GM04504 (cell line): ENCODE measurements around the gene GPR12.
A peak's percentile ranks its signal among the peaks of the same experiment; 100 is the strongest.
"Not testable (repeated sequence)": the region's sequence is repeated elsewhere in the genome, so short reads cannot be mapped to it uniquely, and the experiment has no call there.

Source experiments
- DNase-seq: peaks from one replicate; pipeline ENCODE4 v3.0.0-alpha.2; 2012; ENCODE audit warnings: low read depth

Gene GPR12

DNA sequence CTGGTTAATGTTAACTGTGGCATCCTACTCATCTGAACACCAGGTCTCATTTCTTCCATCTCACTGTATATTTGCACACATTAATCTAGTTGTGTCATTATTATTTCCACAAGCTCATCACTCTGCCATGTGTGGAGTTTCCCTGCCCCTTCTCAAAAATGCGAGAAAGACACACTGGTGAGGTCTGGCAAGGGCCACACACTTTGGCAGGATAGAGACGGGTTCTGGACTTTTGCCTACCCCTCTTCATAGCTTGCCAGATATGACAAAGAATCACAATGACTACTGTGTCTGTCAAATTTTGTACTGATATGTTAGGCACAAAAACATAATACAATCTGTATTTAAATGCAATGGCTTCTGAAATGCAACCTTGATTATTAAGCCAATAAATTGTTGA, 12.9 kb downstream of the GPR12 start:
- DNase-seq, result no peak

GRCh38 chr13:26743971-26744370, 16.6 kb downstream of the GPR12 start:
- DNase-seq, result no peak

GRCh38 chr13:26742691-26743358, 17.8 kb downstream of the GPR12 start:
- DNase-seq, result no peak

DNA sequence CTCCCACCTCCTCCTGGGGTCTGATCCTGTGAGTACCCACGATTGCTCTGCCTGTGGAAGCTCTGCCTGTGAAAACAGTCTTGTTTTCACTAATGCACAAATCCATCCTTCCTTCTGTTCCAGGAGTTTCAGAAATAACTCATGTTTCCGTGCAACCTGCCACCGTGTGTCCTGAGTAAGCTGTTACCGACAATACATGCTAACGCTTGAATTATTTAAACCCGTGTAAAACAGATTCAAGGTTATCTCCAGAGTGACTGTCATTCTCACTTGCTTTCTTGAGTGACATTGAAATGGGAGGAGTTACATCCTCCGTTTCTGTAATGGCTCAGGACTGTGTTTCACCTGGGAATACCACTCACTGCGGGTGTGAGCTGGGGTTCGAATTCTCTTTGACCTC, 24.9 kb downstream of the GPR12 start:
- DNase-seq, result no peak

DNA sequence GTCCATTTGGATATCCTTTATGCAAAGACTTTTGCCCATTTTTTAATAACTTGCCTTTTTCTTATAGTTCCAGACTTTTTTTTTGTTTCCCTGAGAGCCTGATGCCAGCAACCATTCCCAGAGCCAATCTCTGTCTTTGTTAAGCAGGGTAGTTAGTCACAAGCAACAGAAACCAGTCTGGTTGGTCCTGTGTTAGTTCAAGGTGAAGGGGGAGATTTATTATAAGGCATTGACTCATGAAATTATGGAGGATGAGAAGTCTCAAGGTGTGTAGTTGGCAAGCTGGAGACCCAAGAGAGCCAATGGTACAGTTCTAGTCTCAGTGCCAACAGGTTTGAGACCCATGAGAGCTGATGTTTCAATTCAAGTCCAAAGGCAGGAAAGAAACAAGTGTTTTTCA, 33.0 kb downstream of the GPR12 start:
- no peak for DNase-seq

GRCh38 chr13:26727122-26727521, 33.5 kb downstream of the GPR12 start:
- DNase-seq, result no peak

- DNase-seq, result no peak
These were observed 33.9 kb downstream of the GPR12 start for GRCh38 chr13:26726684-26727083.

GRCh38 chr13:26723620-26724019, 37.0 kb downstream of the GPR12 start:
- DNase-seq, result not testable (repeated sequence)

DNA sequence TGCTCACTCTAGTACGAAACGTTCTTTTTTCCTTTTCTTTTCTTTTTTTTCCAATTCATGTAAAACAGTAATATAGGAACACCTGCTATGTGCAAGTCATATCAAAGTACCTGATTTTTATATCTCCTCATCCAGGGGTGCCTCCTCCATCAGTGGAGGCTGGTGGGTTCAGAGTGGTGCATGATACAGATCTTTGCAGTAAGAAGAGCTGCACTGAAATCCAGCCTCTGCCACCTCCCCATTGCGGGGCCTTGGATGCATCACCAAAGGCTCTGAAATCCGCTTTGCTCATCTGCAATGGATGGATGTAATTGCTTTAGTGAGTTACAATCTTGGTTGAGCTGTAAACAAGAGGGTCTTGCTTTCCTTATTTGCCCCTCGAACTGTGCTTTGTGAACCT, 38.3 kb downstream of the GPR12 start:
- no peak for DNase-seq

DNA sequence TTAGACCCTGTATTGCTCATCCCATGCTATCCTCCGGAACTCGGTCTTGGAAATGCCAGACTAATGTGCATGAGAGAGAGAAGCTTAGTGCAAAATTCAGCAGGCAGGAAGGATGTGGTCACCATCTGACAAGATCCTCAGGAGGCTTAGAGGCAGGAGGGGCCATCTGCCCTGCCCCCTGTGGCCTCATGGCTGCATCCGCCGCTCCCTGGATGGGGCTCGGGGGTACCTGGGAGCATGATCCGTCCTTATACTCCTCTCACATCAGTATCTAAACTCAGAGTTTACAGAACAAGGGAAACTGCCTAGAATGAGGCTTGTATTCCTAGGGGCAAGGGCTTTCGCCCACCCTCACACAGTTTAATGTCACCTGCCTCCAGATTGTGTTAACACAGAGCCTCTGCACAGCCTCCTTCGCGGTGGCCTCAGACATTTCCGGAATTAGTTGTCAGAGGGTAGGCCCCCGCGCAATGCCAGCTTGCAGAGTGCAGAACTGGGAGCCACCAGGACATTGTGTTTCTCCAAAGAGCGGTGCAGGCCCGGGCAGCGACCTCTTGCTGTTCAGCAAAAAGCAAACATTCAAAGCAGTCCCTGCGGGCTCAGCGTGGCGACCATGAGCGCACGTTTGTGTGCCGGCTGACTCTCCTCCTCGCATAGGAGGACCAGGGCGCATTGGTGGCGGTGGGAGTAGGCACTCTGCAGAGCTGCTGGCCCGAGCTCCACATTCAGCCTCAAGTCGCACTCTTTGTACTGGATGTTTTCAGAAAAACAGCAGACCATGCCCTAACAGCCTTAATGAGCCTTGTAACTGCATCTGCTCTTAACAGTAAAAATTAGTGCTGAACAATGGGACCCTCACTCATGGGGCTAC, 39.1 kb downstream of the GPR12 start:
- no peak for DNase-seq

GRCh38 chr13:26719356-26719945, 41.1 kb downstream of the GPR12 start:
- DNase-seq, result no peak

GRCh38 chr13:26718872-26719271, 41.7 kb downstream of the GPR12 start:
- DNase-seq, result no peak

- no peak for DNase-seq
These were observed 42.4 kb downstream of the GPR12 start for GRCh38 chr13:26718146-26718545.

DNA sequence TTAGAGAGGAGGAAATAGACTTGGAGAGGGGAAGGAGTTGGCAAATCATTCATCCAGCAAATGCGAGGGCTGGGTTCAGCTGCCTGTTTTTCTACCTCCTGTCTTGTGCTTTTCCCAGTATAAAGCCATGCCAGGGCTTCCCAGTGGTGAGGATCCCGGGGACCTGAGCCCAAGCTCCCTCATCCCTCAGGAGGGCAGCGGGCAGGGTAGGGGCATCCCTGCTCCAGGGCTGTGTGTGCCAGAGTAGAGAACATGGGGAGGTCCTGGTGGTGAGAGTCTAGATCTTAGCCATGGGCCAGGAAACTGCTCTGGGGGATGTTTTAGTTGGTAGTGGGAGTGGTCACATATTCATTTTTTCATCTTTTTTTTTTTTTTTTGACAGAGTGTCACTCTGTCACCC, 43.6 kb downstream of the GPR12 start:
- DNase-seq, result no peak

GRCh38 chr13:26713341-26713740, 47.2 kb downstream of the GPR12 start:
- no peak for DNase-seq

- DNase-seq, result no peak
These were observed 49.4 kb downstream of the GPR12 start for GRCh38 chr13:26711211-26711610.

GRCh38 chr13:26710166-26710565, 50.4 kb downstream of the GPR12 start:
- no peak for DNase-seq

DNA sequence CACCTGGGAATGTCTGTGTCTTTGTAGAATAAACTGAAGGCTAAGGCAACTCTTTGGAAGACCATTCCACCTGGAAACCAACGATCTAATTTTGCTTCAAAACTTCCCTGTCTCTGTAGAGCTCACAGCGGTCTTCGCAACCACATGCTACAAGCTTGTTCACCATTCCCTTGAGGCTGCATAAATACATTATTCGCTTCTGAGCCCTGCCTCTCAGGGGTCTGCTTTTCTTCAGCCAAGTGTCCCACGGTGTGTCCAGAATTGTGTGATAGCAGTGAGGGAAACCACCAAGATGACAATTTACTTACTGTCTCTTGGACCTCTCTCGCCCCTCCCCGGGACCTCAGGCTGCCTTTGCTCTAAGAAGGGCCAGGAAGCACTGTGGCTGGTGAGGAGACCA, 51.1 kb downstream of the GPR12 start:
- DNase-seq, result no peak

GRCh38 chr13:26708007-26708297, 52.6 kb downstream of the GPR12 start:
- DNase-seq, result no peak

- peak; percentile 22 for DNase-seq
These were observed 53.2 kb downstream of the GPR12 start for GRCh38 chr13:26707122-26708006.

DNA sequence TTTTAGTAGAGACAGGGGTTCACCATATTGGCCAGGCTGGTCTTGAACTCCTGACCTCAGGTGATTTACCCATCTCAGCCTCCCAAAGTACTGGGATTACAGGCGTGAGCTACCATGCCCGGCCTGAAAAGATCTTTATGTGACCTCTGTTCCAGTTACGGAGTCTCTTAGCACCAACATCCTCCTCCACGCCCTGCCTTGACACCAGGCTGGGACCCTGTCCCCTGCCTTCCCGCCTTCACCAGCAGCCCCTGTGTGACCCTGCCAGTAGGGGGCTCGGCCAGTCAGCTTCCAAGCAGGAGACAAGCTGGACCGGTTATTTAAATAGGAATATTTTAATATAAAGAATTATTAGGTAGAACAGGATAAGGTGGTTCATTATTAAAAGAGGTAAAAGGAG, 54.2 kb downstream of the GPR12 start:
- no peak for DNase-seq

DNA sequence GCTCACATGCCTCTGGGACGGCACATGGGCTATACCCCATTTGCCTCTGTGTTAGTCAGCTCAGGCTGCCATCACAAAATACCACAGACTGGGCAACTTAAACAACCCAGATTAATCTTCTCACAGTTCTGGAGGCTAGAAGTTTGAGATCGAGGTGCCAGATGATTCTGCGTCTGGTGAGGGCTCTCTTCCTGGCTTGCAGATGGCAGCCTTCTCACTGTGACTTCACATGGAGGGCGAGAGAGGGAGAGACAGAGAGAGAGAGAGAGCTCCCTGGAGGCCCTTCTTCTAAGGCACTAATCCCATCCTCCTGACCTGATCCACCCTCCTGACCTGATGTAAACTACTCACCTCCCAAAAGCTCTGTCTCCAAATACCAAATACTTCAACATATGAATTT, 55.0 kb downstream of the GPR12 start:
- no peak for DNase-seq
